ENCODE data around the gene CBLB.
A peak's percentile ranks its signal among the peaks of the same experiment; 100 is the strongest.

CBLB gene

DNA sequence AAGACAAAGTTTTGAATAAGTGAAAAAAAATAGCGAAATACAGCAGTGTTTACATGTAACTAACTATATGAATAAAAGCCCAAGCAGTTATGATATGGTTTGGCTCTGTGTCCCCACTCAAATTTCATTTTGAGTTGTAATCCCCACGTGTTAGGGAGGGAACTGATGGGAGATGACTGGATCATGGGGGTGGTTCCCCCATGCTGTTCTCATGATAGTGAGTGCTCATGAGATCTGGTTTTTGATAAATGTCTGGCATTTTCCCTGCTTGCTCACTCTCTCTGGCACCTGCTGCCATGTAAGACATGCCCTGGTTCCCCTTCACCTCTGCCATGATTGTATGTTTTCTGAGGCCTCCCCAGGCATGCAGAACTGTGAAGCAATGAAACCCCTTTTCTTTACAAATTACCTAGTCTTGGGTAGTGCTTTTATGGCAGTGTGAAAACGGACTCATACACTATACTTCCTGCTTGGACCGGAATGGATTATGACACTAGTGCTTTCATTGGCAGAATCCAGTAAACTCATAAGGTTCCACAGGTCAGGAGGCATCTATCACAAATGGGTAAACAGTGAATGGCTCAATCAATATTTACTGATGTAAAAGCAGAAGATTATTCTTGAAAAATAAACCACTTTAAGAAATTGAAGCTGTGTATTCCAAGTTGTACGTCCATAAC lies 192.1 kb downstream of the CBLB start:
- Histone ChIP-seq H3K9me3 (replicated peaks; ENCODE audit: low read length) (no peaks in the 10 kb centered on the region), H3K27me3 (ENCODE audit: control insufficient read depth, insufficient read depth, low read length) (no peaks in the 10 kb centered on the region), H3K4me3 (ENCODE audit: low read length) (no peak overlapping the region), H3K36me3 (ENCODE audit: insufficient read depth, low read length) (peaks cover 73% of the 10 kb centered on the region), H3K4me2 (ENCODE audit: low read length) (no peak overlapping the region), H3K9ac (ENCODE audit: low read depth, low read length) (no peak overlapping the region), H3K4me1 (ENCODE audit: control insufficient read depth, insufficient read depth, low read length) (no peaks in the 10 kb centered on the region)

DNA sequence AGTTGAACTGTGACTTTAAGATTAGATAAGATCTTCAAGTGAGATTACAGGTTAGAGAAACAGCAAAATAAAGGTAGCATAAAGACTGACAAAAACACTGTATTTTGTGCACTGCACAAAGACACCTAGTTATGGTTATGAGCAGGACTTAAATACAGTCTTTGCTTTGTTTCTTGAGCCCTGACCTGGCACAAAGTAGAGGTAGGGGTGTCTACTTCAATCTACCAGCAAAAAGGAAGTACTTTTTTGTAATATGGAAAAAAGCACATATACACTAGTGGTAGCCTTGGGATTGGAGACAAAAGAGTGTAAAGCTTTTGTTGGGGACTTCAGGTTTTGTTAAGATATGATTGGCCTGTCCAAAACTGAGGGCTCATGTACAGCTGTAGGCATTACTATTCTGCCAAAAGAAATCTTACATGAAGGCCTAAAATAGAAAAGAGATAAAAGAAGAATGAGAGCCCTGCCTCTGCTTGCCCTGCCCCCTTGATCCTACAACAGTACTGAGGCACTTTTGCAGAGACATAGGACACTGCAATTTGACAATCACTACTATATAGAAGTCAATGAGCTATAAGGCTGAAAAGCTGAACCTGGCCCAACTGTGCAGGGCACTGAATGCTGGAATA lies 194.3 kb downstream of the CBLB start:
- Histone ChIP-seq H3K27me3 (ENCODE audit: control insufficient read depth, insufficient read depth, low read length) (no peaks in the 10 kb centered on the region), H3K4me1 (ENCODE audit: control insufficient read depth, insufficient read depth, low read length) (no peaks in the 10 kb centered on the region), H3K9me3 (replicated peaks; ENCODE audit: low read length) (no peaks in the 10 kb centered on the region), H3K4me3 (ENCODE audit: low read length) (no peak overlapping the region), H3K36me3 (ENCODE audit: insufficient read depth, low read length) (peaks cover 68% of the 10 kb centered on the region), H3K9ac (ENCODE audit: low read depth, low read length) (no peak overlapping the region), H3K4me2 (ENCODE audit: low read length) (no peak overlapping the region)

DNA sequence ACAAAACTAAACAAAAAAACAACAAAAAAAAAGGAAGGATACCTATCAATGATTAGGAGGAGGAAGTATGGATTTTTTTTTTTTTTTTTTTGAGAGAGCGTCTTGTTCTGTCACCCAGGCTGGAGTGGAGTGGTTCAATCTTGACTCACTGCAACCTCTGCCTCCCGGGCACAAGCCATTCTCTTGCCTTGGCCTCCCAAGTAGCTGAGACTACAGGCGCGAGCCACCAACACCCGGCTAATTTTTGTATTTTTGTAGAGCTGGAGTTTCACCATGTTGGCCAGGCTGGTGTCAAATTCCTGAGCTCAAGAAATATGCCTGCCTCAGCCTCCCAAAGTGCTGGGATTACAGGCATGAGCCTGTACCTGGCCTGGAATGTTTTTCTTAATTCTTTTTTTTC lies 195.8 kb downstream of the CBLB start:
- Histone ChIP-seq H3K9me3 (replicated peaks; ENCODE audit: low read length) (no peaks in the 10 kb centered on the region), H3K36me3 (ENCODE audit: insufficient read depth, low read length) (peaks cover 69% of the 10 kb centered on the region), H3K4me2 (ENCODE audit: low read length) (no peak overlapping the region), H3K4me3 (ENCODE audit: low read length) (no peak overlapping the region), H3K9ac (ENCODE audit: low read depth, low read length) (no peak overlapping the region), H3K4me1 (ENCODE audit: control insufficient read depth, insufficient read depth, low read length) (no peaks in the 10 kb centered on the region), H3K27me3 (ENCODE audit: control insufficient read depth, insufficient read depth, low read length) (no peaks in the 10 kb centered on the region)

DNA sequence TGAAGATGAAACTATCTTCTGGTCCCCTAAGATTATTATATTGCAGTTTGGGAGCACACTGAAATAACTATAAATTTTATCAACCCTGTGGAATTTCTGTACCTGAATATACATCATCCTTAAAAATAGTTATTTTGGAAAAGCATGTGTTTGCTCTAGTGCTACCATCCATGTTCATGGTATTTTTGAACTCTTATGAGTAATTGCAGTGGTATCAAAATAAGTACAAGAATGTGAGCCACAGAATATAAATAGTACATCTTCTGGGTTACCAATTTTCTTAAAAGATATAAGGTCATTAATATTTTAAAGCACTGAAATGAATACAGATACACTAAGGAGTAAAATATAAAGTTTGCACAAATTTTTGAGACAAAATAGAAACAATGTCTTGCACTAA lies 206.5 kb downstream of the CBLB start:
- Histone ChIP-seq H3K9me3 (replicated peaks; ENCODE audit: low read length) (peaks cover 5% of the 10 kb centered on the region), H3K27me3 (ENCODE audit: control insufficient read depth, insufficient read depth, low read length) (no peaks in the 10 kb centered on the region), H3K9ac (ENCODE audit: low read depth, low read length) (peak overlapping the region; percentile 70), H3K4me2 (ENCODE audit: low read length) (peak overlapping the region; percentile 70), H3K4me3 (ENCODE audit: low read length) (peak overlapping the region; percentile 36), H3K4me1 (ENCODE audit: control insufficient read depth, insufficient read depth, low read length) (peaks cover 26% of the 10 kb centered on the region), H3K36me3 (ENCODE audit: insufficient read depth, low read length) (peaks cover 33% of the 10 kb centered on the region)

DNA sequence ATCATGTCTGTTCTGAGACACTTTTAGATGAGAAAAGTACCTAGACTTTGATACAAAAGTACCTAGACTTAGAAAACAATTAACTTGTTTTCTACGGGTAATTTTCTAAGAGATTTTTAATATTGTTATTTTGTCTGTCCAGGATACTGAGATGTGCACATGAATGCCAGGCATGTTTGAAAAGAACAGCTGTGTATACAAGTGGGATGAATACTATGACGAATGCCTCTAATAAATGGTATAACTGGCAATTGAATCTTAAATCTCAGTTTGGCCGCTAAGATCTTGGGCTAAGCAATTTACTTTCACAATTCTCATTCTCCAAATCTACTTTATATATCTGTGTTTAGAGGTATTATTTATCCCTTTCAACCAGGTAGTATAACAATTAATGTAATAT lies 207.4 kb downstream of the CBLB start:
- no peaks in the 10 kb centered on the region for H3K27me3 ChIP-seq (ENCODE audit: control insufficient read depth, insufficient read depth, low read length)
- peaks cover 5% of the 10 kb centered on the region for H3K9me3 ChIP-seq (replicated peaks; ENCODE audit: low read length)
- H3K4me1 ChIP-seq (ENCODE audit: control insufficient read depth, insufficient read depth, low read length), result peaks cover 33% of the 10 kb centered on the region
- peak overlapping the region; percentile 36 for H3K4me3 ChIP-seq (ENCODE audit: low read length)
- peak overlapping the region; percentile 70 for H3K4me2 ChIP-seq (ENCODE audit: low read length)
- H3K9ac ChIP-seq (ENCODE audit: low read depth, low read length), result peak overlapping the region; percentile 70
- peaks cover 33% of the 10 kb centered on the region for H3K36me3 ChIP-seq (ENCODE audit: insufficient read depth, low read length)

DNA sequence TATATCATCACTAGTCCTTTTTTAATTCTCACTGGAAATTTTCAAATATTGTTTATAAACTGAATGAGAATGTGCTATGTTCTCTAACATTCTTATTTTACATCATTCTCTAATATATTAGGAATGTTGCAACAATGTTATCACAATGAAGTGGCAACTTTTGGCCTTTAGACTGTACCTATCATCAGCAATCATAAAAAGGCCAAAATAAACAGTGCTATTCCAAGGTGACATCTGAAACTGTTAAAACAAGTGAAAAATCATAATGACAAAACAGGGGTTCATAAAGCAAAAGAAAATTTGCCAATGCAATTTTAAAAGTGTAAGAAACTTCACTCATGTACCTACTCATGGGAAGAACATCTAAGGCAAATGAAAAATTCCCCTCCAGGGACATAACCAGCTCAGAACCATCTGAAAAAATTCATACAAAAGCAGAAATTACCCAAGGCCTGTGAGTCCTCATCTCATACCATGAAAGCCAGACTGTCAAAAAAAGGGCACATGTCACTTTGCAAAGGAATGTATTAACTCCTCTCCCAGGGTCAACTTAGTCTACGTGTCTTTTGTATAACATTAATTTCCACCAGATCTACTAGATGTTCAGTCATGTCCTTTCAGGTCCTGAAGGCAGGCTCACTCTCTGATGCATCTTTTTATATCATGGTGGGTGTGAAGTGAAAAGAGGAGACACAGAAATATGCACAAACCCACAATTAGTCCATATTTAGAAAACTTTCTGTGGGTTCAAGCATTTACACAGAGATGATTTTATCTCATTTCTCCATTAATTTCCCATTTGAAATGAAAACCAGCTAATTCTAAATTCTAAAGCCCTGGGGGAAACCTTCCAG lies 211.9 kb downstream of the CBLB start:
- H3K9ac ChIP-seq (ENCODE audit: low read depth, low read length), result no peak overlapping the region
- no peak overlapping the region for H3K4me3 ChIP-seq (ENCODE audit: low read length)
- H3K4me1 ChIP-seq (ENCODE audit: control insufficient read depth, insufficient read depth, low read length), result peaks cover 21% of the 10 kb centered on the region
- peaks cover 20% of the 10 kb centered on the region for H3K36me3 ChIP-seq (ENCODE audit: insufficient read depth, low read length)
- H3K4me2 ChIP-seq (ENCODE audit: low read length), result no peak overlapping the region
- no peaks in the 10 kb centered on the region for H3K9me3 ChIP-seq (replicated peaks; ENCODE audit: low read length)
- H3K27me3 ChIP-seq (ENCODE audit: control insufficient read depth, insufficient read depth, low read length), result no peaks in the 10 kb centered on the region

- H3K36me3 ChIP-seq (ENCODE audit: insufficient read depth, low read length), result peaks cover 13% of the 10 kb centered on the region
- peaks cover 11% of the 10 kb centered on the region for H3K4me1 ChIP-seq (ENCODE audit: control insufficient read depth, insufficient read depth, low read length)
- H3K4me2 ChIP-seq (ENCODE audit: low read length), result no peak overlapping the region
- H3K9me3 ChIP-seq (replicated peaks; ENCODE audit: low read length), result no peaks in the 10 kb centered on the region
- H3K27me3 ChIP-seq (ENCODE audit: control insufficient read depth, insufficient read depth, low read length), result no peaks in the 10 kb centered on the region
- H3K4me3 ChIP-seq (ENCODE audit: low read length), result no peak overlapping the region
- no peak overlapping the region for H3K9ac ChIP-seq (ENCODE audit: low read depth, low read length)
These were observed 214.9 kb downstream of the CBLB start for GRCh38 chr3:105653868-105654267.

- Histone ChIP-seq H3K4me2 (ENCODE audit: low read length) (no peak overlapping the region), H3K9me3 (replicated peaks; ENCODE audit: low read length) (no peaks in the 10 kb centered on the region), H3K9ac (ENCODE audit: low read depth, low read length) (no peak overlapping the region), H3K4me3 (ENCODE audit: low read length) (no peak overlapping the region), H3K27me3 (ENCODE audit: control insufficient read depth, insufficient read depth, low read length) (no peaks in the 10 kb centered on the region), H3K36me3 (ENCODE audit: insufficient read depth, low read length) (peaks cover 6% of the 10 kb centered on the region), H3K4me1 (ENCODE audit: control insufficient read depth, insufficient read depth, low read length) (peaks cover 11% of the 10 kb centered on the region)
These were observed 215.6 kb downstream of the CBLB start for GRCh38 chr3:105653166-105653565.

DNA sequence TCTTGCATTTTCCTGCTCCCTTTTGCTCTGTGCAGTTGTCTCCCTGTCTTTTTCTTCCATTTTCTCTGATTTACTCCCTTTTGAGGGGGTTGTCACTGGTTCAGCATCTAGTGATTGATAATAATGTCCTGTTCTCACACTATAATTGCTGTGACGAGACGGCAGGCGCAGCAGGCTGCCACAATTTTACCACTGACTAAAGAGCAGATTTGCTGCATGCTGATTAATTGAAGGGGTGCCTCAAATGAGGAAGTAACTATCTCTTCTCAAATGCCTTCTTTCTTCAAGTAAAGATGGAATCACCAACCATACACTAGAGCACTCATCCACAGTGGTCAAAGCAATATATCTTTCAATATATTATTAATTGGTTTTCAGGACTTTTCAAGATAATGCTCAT lies 219.3 kb downstream of the CBLB start:
- H3K36me3 ChIP-seq (ENCODE audit: insufficient read depth, low read length), result no peaks in the 10 kb centered on the region
- H3K4me2 ChIP-seq (ENCODE audit: low read length), result no peak overlapping the region
- H3K9me3 ChIP-seq (replicated peaks; ENCODE audit: low read length), result no peaks in the 10 kb centered on the region
- H3K9ac ChIP-seq (ENCODE audit: low read depth, low read length), result no peak overlapping the region
- no peaks in the 10 kb centered on the region for H3K27me3 ChIP-seq (ENCODE audit: control insufficient read depth, insufficient read depth, low read length)
- peaks cover 10% of the 10 kb centered on the region for H3K4me1 ChIP-seq (ENCODE audit: control insufficient read depth, insufficient read depth, low read length)
- no peak overlapping the region for H3K4me3 ChIP-seq (ENCODE audit: low read length)

GRCh38 chr3:105647047-105647446 lies 221.8 kb downstream of the CBLB start:
- no peaks in the 10 kb centered on the region for H3K36me3 ChIP-seq (ENCODE audit: insufficient read depth, low read length)
- H3K4me1 ChIP-seq (ENCODE audit: control insufficient read depth, insufficient read depth, low read length), result peaks cover 10% of the 10 kb centered on the region
- H3K9me3 ChIP-seq (replicated peaks; ENCODE audit: low read length), result no peaks in the 10 kb centered on the region
- no peak overlapping the region for H3K9ac ChIP-seq (ENCODE audit: low read depth, low read length)
- no peaks in the 10 kb centered on the region for H3K27me3 ChIP-seq (ENCODE audit: control insufficient read depth, insufficient read depth, low read length)
- no peak overlapping the region for H3K4me2 ChIP-seq (ENCODE audit: low read length)
- H3K4me3 ChIP-seq (ENCODE audit: low read length), result no peak overlapping the region

DNA sequence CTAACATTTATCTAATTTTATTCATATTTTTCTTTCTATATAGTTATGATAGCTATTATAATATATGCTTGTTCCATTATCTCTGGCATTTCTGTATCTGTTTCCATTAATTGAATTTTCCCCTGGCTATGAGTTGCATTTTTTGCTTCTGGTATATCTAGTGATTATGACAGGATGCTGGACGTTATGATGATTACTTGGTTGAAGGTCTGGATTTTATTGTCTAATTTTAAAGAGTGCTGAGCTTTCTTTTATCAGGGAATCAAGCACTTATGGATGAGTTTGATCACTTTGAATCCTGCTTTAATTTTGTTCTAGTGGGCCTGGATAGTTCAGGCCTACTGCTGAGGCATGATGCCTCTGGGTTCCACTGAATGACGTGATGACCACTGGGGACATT lies 229.7 kb downstream of the CBLB start:
- Histone ChIP-seq H3K36me3 (ENCODE audit: insufficient read depth, low read length) (no peaks in the 10 kb centered on the region), H3K9ac (ENCODE audit: low read depth, low read length) (no peak overlapping the region), H3K4me2 (ENCODE audit: low read length) (no peak overlapping the region), H3K4me1 (ENCODE audit: control insufficient read depth, insufficient read depth, low read length) (no peaks in the 10 kb centered on the region), H3K4me3 (ENCODE audit: low read length) (no peak overlapping the region), H3K9me3 (replicated peaks; ENCODE audit: low read length) (no peaks in the 10 kb centered on the region), H3K27me3 (ENCODE audit: control insufficient read depth, insufficient read depth, low read length) (no peaks in the 10 kb centered on the region)
